Measurements from ENCODE around the gene CCL7.

GRCh38 chr17:34313164-34313563, 43.1 kb downstream of the CCL7 start:
- TF ChIP-seq CTCF (IDR thresholded peaks at IDR 0.05), result no peak
- TF ChIP-seq POLR2A (IDR thresholded peaks at IDR 0.05), result no peak
- TF ChIP-seq POLR2AphosphoS5 (IDR thresholded peaks at IDR 0.05), result no peak
